GF-D8 (cell line): ENCODE data around the gene LY6G6F.

ENCODE experiments used
- DNase-seq: peaks from one replicate; lab custom pipeline; 2025; lab: John Stamatoyannopoulos, UW

Gene LY6G6F

GRCh38 chr6:31739639-31740396, 33.2 kb downstream of the LY6G6F start, which contains the start of gene MSH5:
TSS of gene MSH5 (plus strand) at chr6:31740005. CDS start at chr6:31740467, 462 bp downstream.
- peak; percentile 99 for DNase-seq

- peak; percentile 34 for DNase-seq
Measured at GRCh38 chr6:31740397-31741223, 33.9 kb downstream of the LY6G6F start.

- no peak for DNase-seq
Measured at GRCh38 chr6:31741815-31742214, 35.1 kb downstream of the LY6G6F start.

- no peak for DNase-seq
Measured at GRCh38 chr6:31742894-31743293, 36.2 kb downstream of the LY6G6F start.

GRCh38 chr6:31744422-31744821, 37.8 kb downstream of the LY6G6F start:
- no peak for DNase-seq

GRCh38 chr6:31749301-31750036, 42.8 kb downstream of the LY6G6F start:
- DNase-seq = no peak

GRCh38 chr6:31750411-31751022, 43.9 kb downstream of the LY6G6F start:
- DNase-seq = no peak

- no peak for DNase-seq
Measured at GRCh38 chr6:31752739-31753319, 46.2 kb downstream of the LY6G6F start.

- DNase-seq = no peak
Measured at GRCh38 chr6:31758281-31758680, 51.6 kb downstream of the LY6G6F start.
